Activated naive CD8-positive, alpha-beta T cell treated with anti-CD3 and anti-CD28 coated beads, Interleukin-2, amount 10 ng/mL, durations not matched to agents 7 days and 5 days (primary cell): Measurements from ENCODE around the gene PPP4R3B. TPM values are rescaled to one million over a fixed set of nuclear protein-coding genes. Genes with fewer than 3 reads are reported as not detected.
"Not testable (repeated sequence)": the region's sequence is repeated elsewhere in the genome, so short reads cannot be mapped to it uniquely, and the experiment has no call there.

Experiments used
- ATAC-seq: fragments of 150-1000 bp; cut with Tn5 transposase; one replicate; pipeline ENCODE4 v1.10.0; 2021; ENCODE audit warnings: low read depth, moderate library complexity
- POLR2A ChIA-PET: fragments of 350-600 bp; sonication (Branson Sonifier 250); formaldehyde crosslinking; loops from one replicate; lab custom pipeline; 2021; ENCODE audit warnings: antibody characterized with exemption; lab: Charles Lee
- DNase-seq: peaks from one replicate; pipeline ENCODE4 v3.0.0; 2021
- H3K27ac Mint-ChIP-seq: one replicate; pipeline ENCODE4 v1.8.0; 2022; ENCODE audit warnings: mild to moderate bottlenecking, mixed read lengths
- H3K27me3 Mint-ChIP-seq: one replicate; pipeline ENCODE4 v1.8.0; 2022; ENCODE audit warnings: mild to moderate bottlenecking, moderate library complexity, mixed read lengths
- H3K36me3 Mint-ChIP-seq: one replicate; pipeline ENCODE4 v1.8.0; 2021; ENCODE audit warnings: mild to moderate bottlenecking, mixed read lengths
- H3K4me1 Mint-ChIP-seq: one replicate; pipeline ENCODE4 v1.8.0; 2021; ENCODE audit warnings: mixed read lengths
- H3K4me3 Mint-ChIP-seq: one replicate; pipeline ENCODE4 v1.8.0; 2022; ENCODE audit warnings: mild to moderate bottlenecking, moderate library complexity, mixed read lengths
- H3K9me3 Mint-ChIP-seq: one replicate; pipeline ENCODE4 v1.8.0; 2021; ENCODE audit warnings: mixed read lengths
- total RNA-seq, 2 experiments: library from RNA; stranded (reverse); gene quantifications; one replicate each; pipeline ENCODE4 v1.2.3, GENCODE V29; 2021

PPP4R3B gene
- total RNA-seq, 2 experiments from 2014 or later = 78.1 to 81.7 TPM

GRCh38 chr2:55581874-55582547, 35.4 kb downstream of the PPP4R3B start:
- Mint-ChIP-seq H3K36me3 (peaks cover 30% of the 10 kb centered on the region), H3K27ac (no peak overlapping the region), H3K27me3 (no peaks in the 10 kb centered on the region), H3K4me3 (no peak overlapping the region), H3K9me3 (no peaks in the 10 kb centered on the region), H3K4me1 (peaks cover 10% of the 10 kb centered on the region)
- POLR2A ChIA-PET = no interaction called here
- DNase-seq = no peak
- ATAC-seq = no peak

- POLR2A ChIA-PET = no interaction called here
- ATAC-seq = no peak
- Mint-ChIP-seq H3K4me1 (peaks cover 10% of the 10 kb centered on the region), H3K27ac (no peak overlapping the region), H3K27me3 (no peaks in the 10 kb centered on the region), H3K9me3 (no peaks in the 10 kb centered on the region), H3K36me3 (peaks cover 33% of the 10 kb centered on the region), H3K4me3 (no peak overlapping the region)
- DNase-seq = no peak
These were observed 36.0 kb downstream of the PPP4R3B start for GRCh38 chr2:55581435-55581834.

- POLR2A ChIA-PET, H3K27ac Mint-ChIP-seq, H3K9me3 Mint-ChIP-seq, ATAC-seq, H3K27me3 Mint-ChIP-seq, DNase-seq, H3K4me3 Mint-ChIP-seq: not testable (repeated sequence)
- Mint-ChIP-seq H3K4me1 (peaks cover 11% of the 10 kb centered on the region), H3K36me3 (peaks cover 37% of the 10 kb centered on the region)
These were observed 48.4 kb downstream of the PPP4R3B start for GRCh38 chr2:55569002-55569401.

- no peak for ATAC-seq
- Mint-ChIP-seq H3K4me1 (peaks cover 11% of the 10 kb centered on the region), H3K27me3 (no peaks in the 10 kb centered on the region), H3K4me3 (no peak overlapping the region), H3K9me3 (peaks cover 4% of the 10 kb centered on the region), H3K36me3 (peaks cover 46% of the 10 kb centered on the region), H3K27ac (no peak overlapping the region)
- DNase-seq = no peak
- POLR2A ChIA-PET = no interaction called here
These were observed 50.1 kb downstream of the PPP4R3B start for GRCh38 chr2:55567298-55567697.

- H3K4me3 Mint-ChIP-seq = no peak overlapping the region
- POLR2A ChIA-PET = no interaction called here
- DNase-seq (no peak), ATAC-seq (peak; percentile 39)
- peak overlapping the region; percentile 18 for H3K27ac Mint-ChIP-seq
- H3K4me1 Mint-ChIP-seq = peaks cover 10% of the 10 kb centered on the region
- peaks cover 61% of the 10 kb centered on the region for H3K36me3 Mint-ChIP-seq
- peaks cover 9% of the 10 kb centered on the region for H3K9me3 Mint-ChIP-seq
- H3K27me3 Mint-ChIP-seq = no peaks in the 10 kb centered on the region
These were observed 51.8 kb downstream of the PPP4R3B start for GRCh38 chr2:55565613-55566012.

GRCh38 chr2:55560855-55561254, 56.6 kb downstream of the PPP4R3B start:
- no peak for ATAC-seq
- DNase-seq = no peak
- Mint-ChIP-seq H3K27ac (no peak overlapping the region), H3K4me1 (peaks cover 4% of the 10 kb centered on the region), H3K4me3 (no peak overlapping the region), H3K9me3 (peaks cover 9% of the 10 kb centered on the region), H3K27me3 (no peaks in the 10 kb centered on the region), H3K36me3 (peaks cover 54% of the 10 kb centered on the region)
- POLR2A ChIA-PET = interaction anchor here (0.7 kb wide), 1 partner anchor 48 kb away, joined by 4 read pairs; no protein-coding TSS in a partner anchor

GRCh38 chr2:55556809-55557208, 60.6 kb downstream of the PPP4R3B start:
- Mint-ChIP-seq H3K27ac (no peak overlapping the region), H3K27me3 (no peaks in the 10 kb centered on the region), H3K36me3 (peaks cover 44% of the 10 kb centered on the region), H3K9me3 (peaks cover 5% of the 10 kb centered on the region), H3K4me3 (no peak overlapping the region), H3K4me1 (no peaks in the 10 kb centered on the region)
- POLR2A ChIA-PET = no interaction called here
- DNase-seq (no peak), ATAC-seq (no peak)

GRCh38 chr2:55555977-55556376, 61.4 kb downstream of the PPP4R3B start:
- Mint-ChIP-seq H3K36me3 (peaks cover 36% of the 10 kb centered on the region), H3K27ac (no peak overlapping the region), H3K4me3 (no peak overlapping the region), H3K9me3 (no peaks in the 10 kb centered on the region), H3K4me1 (no peaks in the 10 kb centered on the region), H3K27me3 (no peaks in the 10 kb centered on the region)
- POLR2A ChIA-PET = interaction anchor here (1.0 kb wide), 1 partner anchor 36 kb away, joined by 3 read pairs; no protein-coding TSS in a partner anchor
- DNase-seq = no peak
- ATAC-seq = no peak

- POLR2A ChIA-PET = interaction anchor here (0.9 kb wide), 1 partner anchor 14 kb away, joined by 3 read pairs; no protein-coding TSS in a partner anchor
- no peak for DNase-seq
- no peak overlapping the region for H3K4me3 Mint-ChIP-seq
- no peaks in the 10 kb centered on the region for H3K27me3 Mint-ChIP-seq
- H3K9me3 Mint-ChIP-seq = no peaks in the 10 kb centered on the region
- no peak overlapping the region for H3K27ac Mint-ChIP-seq
- H3K36me3 Mint-ChIP-seq = peaks cover 26% of the 10 kb centered on the region
- ATAC-seq = no peak
- H3K4me1 Mint-ChIP-seq = no peaks in the 10 kb centered on the region
These were observed 64.1 kb downstream of the PPP4R3B start for GRCh38 chr2:55553321-55553720.

- H3K27me3 Mint-ChIP-seq = no peaks in the 10 kb centered on the region
- POLR2A ChIA-PET = no interaction called here
- ATAC-seq (no peak), DNase-seq (no peak)
- H3K4me3 Mint-ChIP-seq = no peak overlapping the region
- no peaks in the 10 kb centered on the region for H3K4me1 Mint-ChIP-seq
- no peaks in the 10 kb centered on the region for H3K9me3 Mint-ChIP-seq
- peaks cover 26% of the 10 kb centered on the region for H3K36me3 Mint-ChIP-seq
- H3K27ac Mint-ChIP-seq = no peak overlapping the region
These were observed 66.9 kb downstream of the PPP4R3B start for GRCh38 chr2:55550368-55551102.

GRCh38 chr2:55547679-55548078, 69.7 kb downstream of the PPP4R3B start:
- POLR2A ChIA-PET, H3K27me3 Mint-ChIP-seq, ATAC-seq, DNase-seq, H3K4me3 Mint-ChIP-seq, H3K27ac Mint-ChIP-seq, H3K9me3 Mint-ChIP-seq, H3K4me1 Mint-ChIP-seq: not testable (repeated sequence)
- H3K36me3 Mint-ChIP-seq = peaks cover 17% of the 10 kb centered on the region

- ATAC-seq (no peak), DNase-seq (no peak)
- Mint-ChIP-seq H3K27me3 (no peaks in the 10 kb centered on the region), H3K9me3 (no peaks in the 10 kb centered on the region), H3K36me3 (peaks cover 18% of the 10 kb centered on the region), H3K27ac (no peak overlapping the region), H3K4me3 (no peak overlapping the region), H3K4me1 (peaks cover 2% of the 10 kb centered on the region)
- POLR2A ChIA-PET = no interaction called here
These were observed 70.4 kb downstream of the PPP4R3B start for GRCh38 chr2:55547001-55547400.

- Mint-ChIP-seq H3K27ac (no peak overlapping the region), H3K4me1 (peaks cover 7% of the 10 kb centered on the region), H3K9me3 (no peaks in the 10 kb centered on the region), H3K4me3 (peak overlapping the region; percentile 1), H3K36me3 (peaks cover 29% of the 10 kb centered on the region), H3K27me3 (no peaks in the 10 kb centered on the region)
- DNase-seq (no peak), ATAC-seq (no peak)
- POLR2A ChIA-PET = interaction anchor here (0.9 kb wide), 1 partner anchor 11 kb away, joined by 3 read pairs; the partner anchor contains the start of gene CFAP36
These were observed 86.8 kb downstream of the PPP4R3B start for GRCh38 chr2:55530539-55531081.
